Activated CD8-positive, alpha-beta memory T cell treated with anti-CD3 and anti-CD28 coated beads for 24 hours (primary cell): ENCODE data around the gene FZD10.

Experiments
- DNase-seq: peaks from one replicate; pipeline ENCODE4 v3.0.0-alpha.2; 2020

The FZD10 gene

DNA sequence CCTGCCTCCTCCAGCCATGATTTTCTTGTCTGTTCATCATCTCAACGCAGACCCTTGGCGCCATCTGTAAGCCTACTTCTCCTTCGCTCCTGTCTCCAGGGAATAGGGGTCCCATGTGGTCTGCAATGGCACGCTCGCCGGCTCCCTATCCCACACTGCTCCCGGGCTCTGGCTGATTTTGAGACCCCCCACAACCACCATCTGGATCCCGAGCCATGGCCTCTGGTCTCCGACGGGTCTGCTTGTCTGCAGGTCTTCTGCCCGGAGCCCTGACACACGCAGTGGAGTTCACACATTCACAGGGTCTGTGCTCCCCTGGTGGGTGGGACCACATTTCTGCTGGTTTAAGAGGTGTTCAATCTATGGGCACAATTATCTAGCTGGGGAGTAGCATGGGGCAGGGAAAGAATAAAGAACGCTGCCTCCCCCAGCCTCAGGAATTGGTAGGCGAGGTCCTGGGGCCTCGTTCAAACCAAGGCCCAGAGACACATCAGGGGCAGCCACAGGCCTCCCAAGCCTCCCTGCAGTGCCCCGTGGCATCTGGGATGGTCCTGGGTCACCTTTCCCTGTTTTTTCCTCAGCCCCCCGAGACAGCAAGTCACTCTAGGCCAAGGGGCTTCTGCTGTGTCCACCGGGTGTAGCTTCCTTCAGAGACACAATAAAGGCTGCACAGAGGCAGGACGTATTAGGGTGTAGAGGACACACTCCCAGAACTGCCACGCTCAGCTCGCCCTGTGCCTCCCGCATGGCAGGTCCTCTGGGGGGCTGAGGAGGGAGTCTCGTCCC, 21.5 kb downstream of the FZD10 start:
- DNase-seq: no peak

- no peak for DNase-seq
These were observed 22.3 kb downstream of the FZD10 start for GRCh38 chr12:130184404-130185090.

DNA sequence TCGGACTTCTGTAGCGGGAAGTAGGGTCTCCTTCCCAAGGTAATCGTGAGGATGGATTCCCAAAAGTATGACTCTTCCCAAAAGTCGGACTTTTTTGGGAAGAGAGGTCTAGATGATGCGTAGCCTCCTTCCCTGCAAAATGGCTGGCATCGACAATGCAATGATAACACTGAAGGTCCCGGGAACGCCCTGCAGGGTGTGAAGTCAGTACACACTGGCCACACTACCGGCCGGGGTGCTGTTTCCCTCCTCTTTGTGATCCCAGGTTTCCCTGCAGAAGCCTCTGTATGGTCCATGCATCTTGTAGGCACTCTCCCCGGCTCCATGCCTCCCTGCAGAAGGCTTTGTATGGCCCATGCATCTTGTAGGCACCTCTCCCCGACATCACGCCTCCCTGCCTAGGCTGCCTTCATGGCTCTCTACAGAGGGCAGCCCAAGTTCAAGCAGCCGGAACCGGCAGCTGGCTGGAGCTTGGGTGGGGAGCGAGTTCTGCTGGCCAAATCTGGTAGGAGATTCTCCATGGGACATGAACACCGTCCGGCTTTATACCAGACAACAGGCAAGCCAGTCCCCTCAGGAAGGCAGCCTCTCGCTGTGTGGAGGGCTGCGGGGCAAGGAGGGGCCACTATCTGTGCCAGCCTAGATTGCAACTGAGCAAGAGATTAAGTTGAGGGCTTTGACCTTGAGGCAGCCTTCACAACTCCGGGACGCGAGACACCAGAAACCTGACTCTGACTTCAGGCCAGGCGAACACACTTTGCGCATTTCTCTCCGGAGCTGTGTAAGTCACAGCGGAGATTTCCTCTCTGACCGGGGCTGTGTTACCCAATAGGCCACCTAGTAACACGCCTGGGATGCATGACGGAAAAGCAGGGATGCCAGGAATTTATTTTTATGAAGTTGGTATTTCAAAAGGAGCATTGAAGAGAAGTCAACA, 23.5 kb downstream of the FZD10 start:
- DNase-seq: no peak

- no peak for DNase-seq
These were observed 24.5 kb downstream of the FZD10 start for GRCh38 chr12:130186651-130187268.

GRCh38 chr12:130192642-130193345, 30.5 kb downstream of the FZD10 start:
- DNase-seq: no peak

DNA sequence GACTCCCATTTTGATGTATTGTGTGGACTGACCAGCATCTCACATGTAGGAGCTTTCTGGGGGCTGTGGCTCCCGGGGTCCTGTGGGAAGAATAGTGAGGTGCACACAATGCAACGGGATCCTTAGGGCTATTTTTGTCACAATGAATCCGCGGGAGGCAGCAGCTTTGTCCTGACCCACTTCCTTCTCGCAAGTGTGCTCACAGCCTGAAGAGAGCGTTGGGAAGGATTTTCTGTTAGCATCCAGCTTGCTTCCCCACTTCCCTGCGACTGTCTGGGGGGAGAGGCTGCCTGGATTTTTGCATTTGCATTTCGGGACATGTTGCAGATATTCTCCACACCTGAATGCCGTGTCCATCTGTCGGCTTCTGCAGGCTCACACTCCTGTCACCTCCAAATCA, 31.9 kb downstream of the FZD10 start:
- no peak for DNase-seq

GRCh38 chr12:130195369-130195768, 33.1 kb downstream of the FZD10 start:
- no peak for DNase-seq

DNA sequence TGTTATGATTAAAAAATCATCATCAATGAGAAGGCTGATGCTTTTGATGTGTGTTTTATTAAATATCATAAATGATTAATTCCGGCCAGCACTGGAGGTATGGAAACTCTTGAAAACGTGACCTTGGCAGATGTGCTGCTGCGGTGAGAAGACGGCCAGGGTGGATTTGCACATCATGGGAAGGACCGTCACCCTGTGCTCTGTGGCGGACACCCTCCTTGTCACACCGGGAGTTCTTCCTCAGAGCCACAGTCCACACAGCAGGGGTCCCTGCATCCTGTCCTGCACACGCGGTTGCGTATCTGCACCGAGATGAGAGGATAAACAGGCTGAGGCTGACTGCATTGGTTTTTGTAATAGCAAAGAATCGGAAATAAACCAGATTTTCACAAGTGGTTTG, 33.5 kb downstream of the FZD10 start:
- DNase-seq: no peak

- DNase-seq: no peak
These were observed 34.6 kb downstream of the FZD10 start for GRCh38 chr12:130196827-130197226.

DNA sequence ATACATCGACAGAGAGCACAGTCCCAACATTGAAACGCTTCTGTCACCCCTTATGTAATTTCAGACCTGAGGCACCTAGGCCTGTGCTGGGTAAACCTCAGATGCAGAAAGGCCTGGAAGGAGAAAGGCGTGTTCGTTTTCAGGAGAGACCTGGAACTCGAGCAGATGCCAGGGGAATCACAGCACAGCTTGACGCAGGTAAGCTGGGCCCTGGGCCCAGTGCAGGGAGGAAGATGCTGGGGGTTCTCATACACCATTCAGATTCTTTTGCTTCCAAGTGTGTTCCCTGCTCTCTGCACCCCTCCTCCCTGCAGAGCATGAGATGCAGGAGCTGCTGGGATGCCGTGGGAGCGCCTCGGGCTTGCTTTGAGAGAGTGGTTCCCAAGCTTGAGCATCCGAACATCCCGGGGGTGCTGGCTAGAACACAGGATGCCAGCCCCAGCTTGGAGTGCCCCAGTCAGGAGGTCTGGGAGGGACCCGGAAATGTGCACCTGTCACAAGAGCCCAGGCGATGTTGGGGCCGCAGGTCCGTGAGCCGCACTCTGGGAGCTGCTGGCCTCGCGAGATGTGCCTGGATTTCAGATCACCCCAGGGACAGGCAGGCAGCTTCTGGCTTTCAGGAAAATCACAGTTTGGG, 35.9 kb downstream of the FZD10 start:
- no peak for DNase-seq

GRCh38 chr12:130198663-130199060, 36.4 kb downstream of the FZD10 start:
- DNase-seq: no peak

DNA sequence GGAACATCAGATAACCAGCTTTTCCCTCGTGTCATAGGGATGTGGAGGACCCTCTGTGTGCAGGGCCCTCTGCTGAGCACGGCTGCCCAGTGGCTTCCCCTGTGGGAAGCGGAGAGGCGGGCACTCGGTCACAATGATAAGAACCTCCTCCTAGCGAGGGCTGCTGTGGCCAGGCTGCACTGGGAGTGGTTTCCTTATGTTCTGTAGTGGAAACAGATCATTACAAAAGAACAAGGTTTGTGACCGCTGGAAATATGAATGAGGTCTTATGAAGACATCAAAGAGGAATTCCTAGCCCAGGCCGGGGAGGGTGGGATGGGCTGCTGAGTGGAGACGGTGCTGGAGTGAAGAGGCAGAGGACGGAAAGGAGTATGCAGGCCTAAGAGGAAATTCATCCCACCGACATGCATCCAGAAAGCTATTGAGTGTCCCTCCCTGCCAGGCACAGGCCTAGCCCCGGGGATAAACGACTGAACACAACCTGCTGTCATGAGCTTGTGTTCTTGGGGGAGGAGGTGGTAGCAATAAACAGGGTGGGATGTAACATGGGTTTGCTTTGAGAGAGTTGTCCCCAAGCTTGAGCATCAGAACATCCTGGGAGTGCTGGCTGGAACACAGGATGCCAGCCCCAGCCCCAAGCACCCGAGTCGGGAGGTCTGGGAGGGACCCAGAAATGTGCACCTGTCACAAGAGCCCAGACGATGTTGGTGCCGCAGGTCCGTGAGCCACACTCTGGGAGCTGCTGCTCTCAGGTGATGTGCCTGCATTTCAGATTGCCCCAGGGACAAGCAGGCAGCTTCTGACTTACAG, 37.5 kb downstream of the FZD10 start:
- DNase-seq: no peak

DNA sequence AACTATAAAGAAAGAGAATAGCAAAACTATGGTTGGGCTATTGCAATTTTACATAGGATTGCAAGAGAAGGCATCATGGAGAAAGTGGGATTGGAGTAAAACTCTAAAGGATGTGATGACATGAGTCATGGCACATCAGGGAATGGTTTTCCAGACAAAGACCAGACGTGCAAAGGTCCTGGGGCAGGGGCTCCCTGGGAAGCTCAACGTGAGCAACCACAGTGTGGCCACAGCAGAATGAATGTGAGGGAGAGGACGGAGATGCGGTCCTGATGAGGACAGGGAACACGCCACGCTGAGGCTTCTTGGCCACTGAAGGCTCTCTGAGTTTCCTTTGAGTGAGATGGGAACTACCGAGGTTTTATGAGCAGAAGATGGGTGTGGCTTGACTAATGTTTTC, 38.2 kb downstream of the FZD10 start:
- DNase-seq: no peak

GRCh38 chr12:130201037-130201436, 38.8 kb downstream of the FZD10 start:
- no peak for DNase-seq

DNA sequence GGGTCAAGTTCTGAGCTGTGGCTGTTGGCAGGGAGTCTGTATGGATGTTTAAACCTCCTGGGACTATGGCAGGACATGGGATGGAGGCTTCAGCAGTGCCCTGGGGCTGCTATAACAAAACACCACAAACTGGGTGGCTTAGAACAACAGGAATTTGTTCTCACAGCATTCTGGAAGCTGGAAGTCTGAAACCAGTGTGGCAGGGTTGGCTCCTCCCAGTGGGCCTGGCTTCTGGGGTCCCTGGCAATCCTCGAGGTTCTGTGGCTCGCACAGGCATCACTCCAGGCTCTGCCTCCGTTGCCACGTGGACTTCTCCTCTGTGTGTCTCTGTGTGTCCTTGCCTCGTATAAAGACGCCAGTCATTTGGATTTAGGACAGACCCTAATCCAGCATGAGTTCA, 39.9 kb downstream of the FZD10 start:
- DNase-seq: no peak

- no peak for DNase-seq
These were observed 40.9 kb downstream of the FZD10 start for GRCh38 chr12:130203151-130203550.

DNA sequence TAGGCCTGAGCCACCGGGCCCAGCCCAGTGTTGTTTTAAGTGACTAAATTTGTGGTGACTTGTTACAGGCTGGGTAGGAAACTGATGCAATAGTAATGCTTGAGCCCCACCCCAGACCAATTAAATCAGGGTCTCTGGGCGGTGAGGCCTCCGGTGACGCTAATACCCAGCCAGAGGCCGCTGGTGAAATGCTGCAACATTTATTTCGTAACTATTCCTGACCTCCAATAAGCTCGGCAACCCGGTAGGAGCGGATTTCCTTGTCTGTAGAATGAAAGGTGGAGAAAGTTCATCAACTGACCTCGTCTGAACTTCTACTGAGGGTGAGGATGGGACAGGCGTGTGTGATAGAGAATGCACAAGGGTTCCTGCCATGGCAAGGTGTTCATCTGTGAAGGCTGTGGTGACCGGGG, 42.3 kb downstream of the FZD10 start:
- no peak for DNase-seq

- DNase-seq: no peak
These were observed 43.2 kb downstream of the FZD10 start for GRCh38 chr12:130205495-130205894.

DNA sequence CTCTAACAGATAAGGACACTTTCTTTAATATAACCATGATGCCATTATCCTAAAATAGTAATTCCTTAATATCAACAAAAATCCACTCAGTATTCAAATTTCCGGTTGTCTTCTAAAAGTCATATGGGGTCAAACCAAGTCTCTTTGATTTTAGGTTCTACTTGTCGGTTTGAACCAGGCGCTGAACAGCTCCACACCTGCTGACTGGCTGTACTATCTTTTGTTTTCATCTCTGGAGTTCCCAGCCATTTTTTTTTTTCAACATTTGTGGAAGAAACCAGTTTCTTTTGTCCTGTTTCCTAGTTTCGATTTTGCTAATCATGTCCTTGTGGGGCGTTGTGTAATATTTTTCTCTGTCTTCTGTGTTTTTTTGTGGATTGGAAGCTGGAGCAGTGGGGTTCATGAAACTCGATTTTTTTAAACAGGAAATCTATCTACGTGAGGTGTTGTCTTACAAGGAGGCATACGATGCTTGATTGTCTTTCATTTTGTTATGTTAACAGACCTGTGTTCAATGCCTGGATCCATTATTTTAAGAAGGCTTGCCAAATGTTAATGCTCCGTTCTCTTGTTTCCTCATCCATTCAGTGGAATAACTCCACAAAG, 50.2 kb downstream of the FZD10 start:
- no peak for DNase-seq

GRCh38 chr12:130213249-130213648, 51.0 kb downstream of the FZD10 start:
- no peak for DNase-seq
